Psoas muscle (tissue), 8 donors: Measurements from ENCODE around the gene KLK5. TPM values are rescaled to one million over a fixed set of nuclear protein-coding genes. Genes with fewer than 3 reads are reported as not detected.

Experiments
- ATAC-seq, 4 donors: fragments of 200-7000 bp; cut with Tn5 transposase; one replicate each; pipeline ENCODE4 v1.9.1; 2020; ENCODE audit warnings: moderate library complexity in 3 of 4, mild to moderate bottlenecking in 2 of 4
- DNase-seq, 2 donors: peaks; one replicate each; pipeline ENCODE4 v3.0.0-alpha.2; 2020
- H3K27ac ChIP-seq: fragments of 200-600 bp; one replicate; pipeline ENCODE4 v1.8.0; 2022
- H3K27me3 ChIP-seq, 3 donors: fragments of 200-600 bp in 1 of 3; one replicate each; pipeline versions ENCODE4 v1.6.1 to v1.8.0; 2013 to 2022; ENCODE audit warnings: low read length in 2 of 3, mild to moderate bottlenecking in 2 of 3, moderate library complexity in 1 of 3; ENCODE audit not compliant: insufficient read depth in 3 of 3
- H3K36me3 ChIP-seq, 2 donors: fragments of 200-600 bp in 1 of 2; one replicate each; pipeline versions ENCODE4 v1.6.1 to v1.8.0; 2013 to 2022; ENCODE audit warnings: low read depth in 1 of 2, mild to moderate bottlenecking in 1 of 2, moderate library complexity in 1 of 2; ENCODE audit not compliant: insufficient read depth in 1 of 2
- H3K4me1 ChIP-seq: fragments of 200-600 bp; one replicate; pipeline ENCODE4 v1.8.0; 2022
- H3K4me3 ChIP-seq: fragments of 200-600 bp; one replicate; pipeline ENCODE4 v1.8.0; 2022; ENCODE audit warnings: mild to moderate bottlenecking
- H3K9me3 ChIP-seq: fragments of 200-600 bp; one replicate; pipeline ENCODE4 v1.8.0; 2022
- WGBS, 3 donors: extraction: QIAGEN DNeasy Blood & Tissue Kit; methylation state at CpG; one replicate each; pipeline versions ENCODE4 v1.1.6 to v1.1.7; 2013; 5-methylcytosine and 5-hydroxymethylcytosine counted together
- intact Hi-C, 2 donors: fragments of 100-400 bp; cut with DNase I; formaldehyde crosslinking; loops; one replicate each; pipeline versions ENCODE4 v1.11.0 to v1.14.2; 2022
- polyA plus RNA-seq, 3 donors: library from polyadenylated mRNA; stranded (reverse); fragments of 200-250 nt; gene quantifications; one replicate each; pipeline ENCODE4 v1.2.3, GENCODE V29; 2013
- total RNA-seq, 4 donors: library from RNA; stranded (reverse); fragmentation: NEBNext Ultra II Directional in 2 of 4; extraction: Animal tissue kit (Norgen Biotek cat#: 25700) in 2 of 4; gene quantifications; one replicate each; pipeline versions ENCODE4 v1.2.1 to v1.2.4, GENCODE V29; 2021 to 2023
- TF ChIP-seq, protein P1 (sequence below): fragments of 200-600 bp; IDR thresholded peaks from one replicate; pipeline ENCODE4 v1.8.0; 2022; ENCODE audit warnings: antibody characterized with exemption
- donor health status: healthy with polysubstance abuse.
- donor health status: DM: no; HTN: no; CAD: no; lungs with moderate emphysema.
- donor health status: Bipolar disorder and iron deficiency.
- donor health status: healthy.
- donor health status: DM: yes; HTN: yes; CAD: no.
- donor health status: DM: no; HTN: no; CAD: no.
- donor health status: DM: no; HTN: no; CAD: no.
- donor health status: DM: yes; HTN: yes; CAD: no.

The KLK5 gene
- total and polyA plus RNA-seq, 7 donors = 0.05 TPM; not detected in 6

GRCh38 chr19:50932018-50932689, 20.7 kb downstream of the KLK5 start:
- whole genome bisulfite sequencing, 3 donors = 69 to 80% (median 69%) methylated on average over 11 of the region's 11 CpGs
- TF ChIP-seq, protein P1, sequence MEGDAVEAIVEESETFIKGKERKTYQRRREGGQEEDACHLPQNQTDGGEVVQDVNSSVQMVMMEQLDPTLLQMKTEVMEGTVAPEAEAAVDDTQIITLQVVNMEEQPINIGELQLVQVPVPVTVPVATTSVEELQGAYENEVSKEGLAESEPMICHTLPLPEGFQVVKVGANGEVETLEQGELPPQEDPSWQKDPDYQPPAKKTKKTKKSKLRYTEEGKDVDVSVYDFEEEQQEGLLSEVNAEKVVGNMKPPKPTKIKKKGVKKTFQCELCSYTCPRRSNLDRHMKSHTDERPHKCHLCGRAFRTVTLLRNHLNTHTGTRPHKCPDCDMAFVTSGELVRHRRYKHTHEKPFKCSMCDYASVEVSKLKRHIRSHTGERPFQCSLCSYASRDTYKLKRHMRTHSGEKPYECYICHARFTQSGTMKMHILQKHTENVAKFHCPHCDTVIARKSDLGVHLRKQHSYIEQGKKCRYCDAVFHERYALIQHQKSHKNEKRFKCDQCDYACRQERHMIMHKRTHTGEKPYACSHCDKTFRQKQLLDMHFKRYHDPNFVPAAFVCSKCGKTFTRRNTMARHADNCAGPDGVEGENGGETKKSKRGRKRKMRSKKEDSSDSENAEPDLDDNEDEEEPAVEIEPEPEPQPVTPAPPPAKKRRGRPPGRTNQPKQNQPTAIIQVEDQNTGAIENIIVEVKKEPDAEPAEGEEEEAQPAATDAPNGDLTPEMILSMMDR = no peak
- Histone ChIP-seq H3K4me1 (no peaks in the 10 kb centered on the region), H3K36me3 (no peaks in the 10 kb centered on the region), H3K4me3 (no peak overlapping the region), H3K27ac (no peak overlapping the region), H3K27me3 (peaks cover 0 to 18% (median 3%) of the 10 kb centered on the region in 3 donors), H3K9me3 (no peaks in the 10 kb centered on the region)
- ATAC-seq (no peak), DNase-seq (no peak)
- intact Hi-C loops = no loop called here

DNA sequence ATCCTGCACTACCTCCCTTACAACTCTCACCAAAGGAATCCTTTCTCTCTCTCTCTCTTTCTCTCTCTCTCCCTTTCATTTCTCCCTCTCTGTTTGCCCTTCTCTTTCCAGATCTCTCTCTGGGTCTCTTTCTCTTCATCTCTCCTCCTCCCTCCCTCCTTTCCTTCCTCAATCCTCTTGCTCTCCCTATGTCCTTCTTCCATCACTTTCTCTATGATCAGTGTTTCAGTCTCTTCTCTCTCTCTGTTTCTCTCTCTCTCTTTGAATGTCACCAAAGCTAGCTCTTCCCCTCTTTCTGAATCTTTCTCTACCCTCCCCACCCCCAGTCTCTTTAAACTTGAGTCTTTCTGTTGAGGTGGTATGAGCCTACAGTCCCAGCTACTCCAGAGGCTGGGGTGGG, 21.8 kb downstream of the KLK5 start:
- Histone ChIP-seq H3K27ac (no peak overlapping the region), H3K4me1 (no peaks in the 10 kb centered on the region), H3K27me3 (peaks cover 0 to 18% (median 3%) of the 10 kb centered on the region in 3 donors), H3K36me3 (no peaks in the 10 kb centered on the region), H3K4me3 (no peak overlapping the region), H3K9me3 (no peaks in the 10 kb centered on the region)
- DNase-seq (no peak), ATAC-seq (no peak)
- intact Hi-C loops = no loop called here
- TF ChIP-seq, protein P1 = no peak

GRCh38 chr19:50928831-50929230, 24.0 kb downstream of the KLK5 start:
- H3K36me3 ChIP-seq = no peaks in the 10 kb centered on the region
- H3K27ac ChIP-seq = no peak overlapping the region
- no peaks in the 10 kb centered on the region for H3K9me3 ChIP-seq
- WGBS, 3 donors = 71 to 86% (median 77%) methylated on average over 5 of the region's 5 CpGs
- peaks cover 0 to 18% (median 3%) of the 10 kb centered on the region in 3 donors for H3K27me3 ChIP-seq
- DNase-seq = no peak
- ATAC-seq = no peak
- TF ChIP-seq, protein P1 = no peak
- no peak overlapping the region for H3K4me3 ChIP-seq
- H3K4me1 ChIP-seq = no peaks in the 10 kb centered on the region
- intact Hi-C loops = no loop called here

- Histone ChIP-seq H3K4me1 (no peaks in the 10 kb centered on the region), H3K9me3 (no peaks in the 10 kb centered on the region), H3K27ac (no peak overlapping the region), H3K27me3 (peaks cover 0 to 13% (median 6%) of the 10 kb centered on the region in 3 donors), H3K36me3 (no peaks in the 10 kb centered on the region), H3K4me3 (no peak overlapping the region)
- TF ChIP-seq, protein P1 = no peak
- DNase-seq (no peak), ATAC-seq (no peak)
- WGBS, 3 donors = 76 to 83% (median 78%) methylated on average over 11 of the region's 11 CpGs
- intact Hi-C loops = no loop called here
Observed at GRCh38 chr19:50926144-50926543, 26.7 kb downstream of the KLK5 start.

DNA sequence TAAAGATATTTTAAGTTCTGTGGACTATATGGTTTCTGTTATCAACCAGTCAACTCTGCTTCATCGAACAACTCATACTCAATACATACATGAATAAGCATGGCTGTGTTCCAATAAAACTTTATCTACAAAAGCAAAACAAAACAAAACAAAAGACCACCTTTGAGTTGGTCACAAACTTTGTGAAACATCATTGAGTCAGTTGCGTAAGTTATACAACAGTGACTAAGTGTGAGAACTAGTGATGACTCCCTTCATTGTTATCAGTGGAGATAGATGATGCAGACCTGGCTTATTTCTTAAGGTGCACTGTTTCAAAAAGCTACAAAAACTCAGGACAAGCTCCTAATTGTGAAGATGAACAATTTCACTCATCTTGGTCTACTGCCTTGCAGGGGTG, 27.1 kb downstream of the KLK5 start:
- Histone ChIP-seq H3K27me3 (peaks cover 0 to 10% (median 6%) of the 10 kb centered on the region in 3 donors), H3K4me3 (no peak overlapping the region), H3K9me3 (no peaks in the 10 kb centered on the region), H3K36me3 (no peaks in the 10 kb centered on the region), H3K27ac (no peak overlapping the region), H3K4me1 (no peaks in the 10 kb centered on the region)
- TF ChIP-seq, protein P1 = no peak
- WGBS, 3 donors = 94 to 95% (median 94%) methylated on average over 2 of the region's 2 CpGs
- DNase-seq (no peak), ATAC-seq (no peak)
- intact Hi-C loops = no loop called here
